ENCODE measurements around the gene TGFBR1.

Gene TGFBR1

GRCh38 chr9:99173570-99174504 is 68.9 kb downstream of the TGFBR1 start:
- TF ChIP-seq CTCF (IDR thresholded peaks at IDR 0.05; ENCODE audit: borderline replicate concordance, control extremely low read depth, extremely low read depth, insufficient read depth, missing control alignments), result no peak
- DNase-seq (ENCODE audit: low spot score), result peak; percentile 42
- in situ Hi-C loops (cut with MboI; ENCODE audit: low sequenced_read_pairs, unreplicated experiment), result no loop called here

- TF ChIP-seq CTCF (IDR thresholded peaks at IDR 0.05; ENCODE audit: borderline replicate concordance, control extremely low read depth, extremely low read depth, insufficient read depth, missing control alignments), result no peak
- in situ Hi-C loops (cut with MboI; ENCODE audit: low sequenced_read_pairs, unreplicated experiment), result loop anchor here (25.0 kb wide), 3 partner anchors 636 to 1136 kb away; partner anchors contain the start of gene NR4A3
- DNase-seq (ENCODE audit: low spot score), result no peak
Measured at GRCh38 chr9:99176527-99177013, 71.7 kb downstream of the TGFBR1 start.

GRCh38 chr9:99177576-99178366 is 72.9 kb downstream of the TGFBR1 start:
- no peak for TF ChIP-seq CTCF (IDR thresholded peaks at IDR 0.05; ENCODE audit: borderline replicate concordance, control extremely low read depth, extremely low read depth, insufficient read depth, missing control alignments)
- no peak for DNase-seq (ENCODE audit: low spot score)
- in situ Hi-C loops (cut with MboI; ENCODE audit: low sequenced_read_pairs, unreplicated experiment), result loop anchor here (25.0 kb wide), 3 partner anchors 635 to 1135 kb away; partner anchors contain the start of gene NR4A3

- DNase-seq (ENCODE audit: low spot score), result no peak
- in situ Hi-C loops (cut with MboI; ENCODE audit: low sequenced_read_pairs, unreplicated experiment), result loop anchor here (25.0 kb wide), 3 partner anchors 633 to 1133 kb away; partner anchors contain the start of gene NR4A3
- TF ChIP-seq CTCF (IDR thresholded peaks at IDR 0.05; ENCODE audit: borderline replicate concordance, control extremely low read depth, extremely low read depth, insufficient read depth, missing control alignments), result no peak
Measured at GRCh38 chr9:99178912-99179872, 74.3 kb downstream of the TGFBR1 start.

GRCh38 chr9:99180199-99180598 is 75.3 kb downstream of the TGFBR1 start:
- no peak for TF ChIP-seq CTCF (IDR thresholded peaks at IDR 0.05; ENCODE audit: borderline replicate concordance, control extremely low read depth, extremely low read depth, insufficient read depth, missing control alignments)
- peak; percentile 68 for DNase-seq (ENCODE audit: low spot score)
- in situ Hi-C loops (cut with MboI; ENCODE audit: low sequenced_read_pairs, unreplicated experiment), result loop anchor here (10.0 to 25.0 kb wide), 4 partner anchors 632 to 1132 kb away; partner anchors contain the start of gene NR4A3

Data from GM13976 (cell line).